ENCODE measurements around the gene PRDM16.
A peak's percentile ranks its signal among the peaks of the same experiment; 100 is the strongest.

PRDM16 gene

DNA sequence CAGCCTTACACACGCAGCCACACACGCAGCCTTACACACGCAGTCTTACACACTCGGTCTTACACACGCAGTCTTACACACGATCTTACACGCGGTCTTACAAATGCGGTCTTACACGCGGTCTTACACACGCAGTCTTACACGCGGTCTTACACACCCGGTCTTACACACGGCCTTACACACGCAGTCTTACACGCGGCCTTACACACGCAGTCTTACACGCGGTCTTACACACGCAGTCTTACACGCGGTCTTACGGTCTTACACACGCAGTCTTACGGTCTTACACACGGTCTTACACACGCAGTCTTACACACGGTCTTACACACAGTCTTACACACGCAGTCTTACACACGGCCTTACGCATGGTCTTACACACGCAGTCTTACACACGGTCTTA is 111.9 kb downstream of the PRDM16 start:
- DNase-seq (ENCODE audit: low read depth, low spot score): no peak

DNA sequence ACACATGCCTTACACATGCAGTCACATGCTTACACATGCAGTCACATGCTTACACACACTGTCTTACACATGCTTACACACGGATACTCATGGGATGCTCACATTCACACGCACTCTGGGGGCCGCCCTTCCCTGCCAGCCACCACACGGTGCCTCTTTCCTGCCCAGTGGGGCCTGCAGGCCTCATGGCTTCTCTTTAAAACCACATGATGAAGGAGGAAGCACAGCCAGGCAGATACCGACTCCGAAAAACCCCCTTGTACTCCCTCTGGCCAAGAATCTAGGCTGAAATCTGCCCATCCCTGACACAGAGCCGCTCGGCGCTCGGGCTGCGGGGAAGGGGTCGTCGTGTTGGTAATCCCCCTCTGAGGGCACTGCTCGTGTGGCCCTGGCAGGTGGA is 113.0 kb downstream of the PRDM16 start:
- no peak for DNase-seq (ENCODE audit: low read depth, low spot score)

DNA sequence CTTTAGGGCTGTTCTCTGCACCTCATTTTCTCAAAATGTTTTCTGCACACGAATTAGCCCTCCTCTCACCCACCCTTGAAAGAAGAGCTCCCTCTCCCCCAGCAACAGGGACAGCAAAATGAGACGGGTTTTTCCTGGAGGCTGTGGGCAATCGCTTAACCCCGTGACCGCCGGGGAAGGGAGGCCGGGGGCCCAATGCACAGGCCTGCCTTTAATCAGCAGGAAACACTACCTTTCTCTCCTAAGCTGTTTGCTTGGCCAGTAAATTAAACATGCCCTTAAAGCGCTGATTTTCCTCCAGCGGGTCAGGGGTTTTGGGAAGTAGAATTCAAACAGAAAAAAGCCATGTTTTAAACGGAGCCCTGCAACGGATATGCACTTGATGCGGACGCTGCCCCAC is 114.4 kb downstream of the PRDM16 start:
- DNase-seq (ENCODE audit: low read depth, low spot score): no peak

DNA sequence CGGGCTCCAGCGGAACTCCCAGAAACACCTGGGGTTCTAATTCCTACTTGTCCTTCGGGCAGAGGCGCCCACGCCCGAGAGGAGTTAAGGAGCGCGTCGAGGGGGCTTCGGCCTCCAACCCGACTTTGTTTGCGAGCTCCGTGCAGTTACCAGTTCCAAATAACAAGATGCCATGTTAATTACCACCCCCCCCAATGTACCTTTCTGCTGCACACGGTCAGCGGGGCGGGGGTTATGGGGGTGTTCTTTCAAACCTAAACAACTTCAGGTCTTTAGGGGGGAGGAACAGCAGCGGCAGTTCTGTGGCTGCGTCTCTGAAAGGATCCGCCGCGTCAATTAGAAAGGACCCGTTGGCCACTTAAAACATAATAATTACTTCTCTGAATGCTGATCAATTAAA is 114.8 kb downstream of the PRDM16 start:
- no peak for DNase-seq (ENCODE audit: low read depth, low spot score)

DNA sequence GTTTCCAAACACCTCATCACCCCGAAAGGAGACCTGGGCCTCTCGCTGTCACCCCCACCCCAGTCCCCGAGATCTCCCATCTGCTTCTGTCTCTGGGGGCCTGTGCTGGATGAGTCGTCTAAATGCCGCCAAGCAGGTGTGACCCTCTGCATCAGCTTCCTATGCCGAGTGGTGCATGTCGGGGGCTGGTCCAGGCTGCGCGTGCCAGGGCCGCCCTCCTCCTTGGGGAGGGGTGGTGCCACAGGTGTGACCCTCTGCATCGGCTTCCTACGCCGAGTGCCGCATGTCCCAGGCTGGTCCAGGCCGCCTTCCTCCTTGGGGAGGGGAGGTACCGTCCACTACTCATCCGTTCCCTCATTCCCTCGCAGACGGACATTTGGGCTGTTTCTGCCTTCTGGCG is 115.7 kb downstream of the PRDM16 start:
- no peak for DNase-seq (ENCODE audit: low read depth, low spot score)

DNA sequence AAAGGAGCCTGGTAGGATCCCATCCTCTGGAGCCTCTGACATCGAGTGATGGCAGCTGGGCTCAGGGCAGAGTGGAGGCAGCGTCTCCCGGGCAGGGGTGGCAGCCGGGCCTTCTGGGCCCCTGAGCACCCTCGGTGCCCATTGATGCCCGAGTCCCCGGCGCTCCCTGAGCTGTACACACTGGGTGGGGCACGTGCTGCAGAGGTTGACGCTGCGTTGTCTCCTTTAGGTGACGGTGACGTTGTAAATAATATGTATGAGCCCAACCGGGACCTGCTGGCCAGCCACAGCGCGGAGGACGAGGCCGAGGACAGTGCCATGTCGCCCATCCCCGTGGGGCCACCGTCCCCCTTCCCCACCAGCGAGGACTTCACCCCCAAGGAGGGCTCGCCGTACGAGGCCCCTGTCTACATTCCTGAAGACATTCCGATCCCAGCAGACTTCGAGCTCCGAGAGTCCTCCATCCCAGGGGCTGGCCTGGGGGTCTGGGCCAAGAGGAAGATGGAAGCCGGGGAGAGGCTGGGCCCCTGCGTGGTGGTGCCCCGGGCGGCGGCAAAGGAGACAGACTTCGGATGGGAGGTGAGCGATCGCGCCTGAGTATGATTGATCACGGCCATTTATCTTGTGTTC is 117.0 kb downstream of the PRDM16 start:
- no peak for DNase-seq (ENCODE audit: low read depth, low spot score)

DNA sequence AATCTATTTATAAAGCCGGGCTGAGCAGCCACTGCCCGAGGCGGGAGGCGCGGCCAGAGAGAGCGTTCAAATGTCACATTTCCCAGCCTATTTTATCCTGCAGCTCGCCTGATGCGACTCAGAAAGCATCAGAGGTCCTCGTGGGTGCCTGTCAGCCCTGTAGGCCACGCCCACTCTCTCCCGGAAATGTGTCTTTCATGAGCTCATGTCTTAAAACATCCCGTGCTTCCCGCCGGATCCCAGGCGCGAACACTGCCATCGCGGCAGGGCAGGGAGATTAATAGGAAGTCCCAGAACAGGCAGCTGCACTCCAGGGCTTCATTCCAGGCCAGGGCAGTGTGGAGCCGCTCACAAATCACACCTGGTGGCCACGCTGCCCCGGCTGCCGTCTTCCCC is 117.5 kb downstream of the PRDM16 start:
- peak; percentile 91 for DNase-seq (ENCODE audit: low read depth, low spot score)

DNA sequence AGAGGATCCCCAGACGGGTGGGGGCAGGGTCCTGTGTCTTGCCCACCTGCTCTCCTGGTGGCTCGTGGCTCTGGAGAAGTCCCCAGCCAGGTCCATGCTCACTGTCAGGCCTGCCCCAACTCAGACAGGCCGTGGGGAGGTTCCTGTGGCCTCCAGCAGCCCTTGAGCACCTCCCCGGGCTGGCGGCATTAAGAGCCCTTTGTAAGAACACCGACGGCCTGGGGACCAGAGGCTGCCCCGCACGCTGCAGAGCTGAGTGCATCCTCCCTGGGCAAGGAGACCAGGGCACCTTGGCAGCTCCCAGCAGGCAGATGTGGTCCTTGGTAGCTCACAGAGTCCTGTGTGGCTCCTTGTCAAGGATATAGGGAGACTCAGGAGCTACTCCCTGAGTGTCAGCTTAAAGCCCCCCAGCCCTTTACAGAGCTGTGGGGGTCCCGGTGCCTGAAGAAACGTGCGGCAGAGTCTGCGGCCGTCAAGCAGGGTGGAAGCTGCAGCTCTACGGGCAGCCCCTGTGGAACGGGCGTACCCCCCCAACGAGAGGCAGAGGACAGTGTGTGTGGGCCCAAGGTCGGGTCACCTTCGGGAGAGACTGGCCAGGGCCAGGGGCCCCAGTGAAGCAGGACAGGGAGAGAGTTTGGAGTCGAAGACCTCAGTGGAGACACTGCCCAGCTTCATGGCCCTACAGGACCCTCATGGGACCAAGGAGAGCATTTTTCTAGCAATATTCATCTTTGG is 118.6 kb downstream of the PRDM16 start:
- no peak for DNase-seq (ENCODE audit: low read depth, low spot score)

DNA sequence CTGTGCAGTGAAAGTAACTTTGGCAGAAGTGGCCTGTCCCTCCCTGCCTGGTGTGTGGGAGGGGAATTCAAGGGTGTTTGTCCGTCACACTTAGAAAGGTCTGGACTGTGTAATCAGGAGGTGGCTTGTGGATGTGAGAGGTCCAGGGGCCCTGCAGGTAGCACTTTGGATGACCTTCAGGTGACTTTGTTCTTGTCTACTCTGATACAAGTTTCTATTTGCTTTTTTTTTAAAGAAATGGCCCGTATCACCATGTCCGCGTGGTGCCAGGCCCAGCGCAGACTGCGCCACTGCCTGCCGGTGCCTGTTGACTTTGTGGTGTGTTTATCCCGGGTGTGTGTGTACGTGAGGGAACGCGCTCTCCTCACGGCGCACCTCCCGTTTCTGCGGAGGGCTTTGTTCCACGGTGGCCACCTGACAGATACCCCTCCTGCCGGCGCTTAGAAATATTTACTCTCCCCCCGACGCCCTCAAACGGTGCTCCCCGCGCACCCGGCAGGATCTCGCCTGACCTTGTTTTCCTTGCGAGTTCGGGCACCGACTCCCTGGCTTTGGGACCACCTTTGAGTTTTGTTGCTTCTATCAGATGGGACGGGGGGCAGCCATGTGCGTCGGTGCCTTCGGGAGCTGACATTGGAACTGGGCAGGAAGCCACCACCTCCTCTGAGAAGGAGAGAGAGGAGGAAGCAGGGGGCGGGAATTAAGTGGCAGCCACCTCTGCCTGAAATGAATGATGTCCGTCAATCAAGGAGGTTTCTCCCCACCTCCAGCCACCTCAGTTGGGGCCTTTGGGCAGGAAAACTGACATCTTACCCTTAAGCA is 119.4 kb downstream of the PRDM16 start:
- no peak for DNase-seq (ENCODE audit: low read depth, low spot score)

DNA sequence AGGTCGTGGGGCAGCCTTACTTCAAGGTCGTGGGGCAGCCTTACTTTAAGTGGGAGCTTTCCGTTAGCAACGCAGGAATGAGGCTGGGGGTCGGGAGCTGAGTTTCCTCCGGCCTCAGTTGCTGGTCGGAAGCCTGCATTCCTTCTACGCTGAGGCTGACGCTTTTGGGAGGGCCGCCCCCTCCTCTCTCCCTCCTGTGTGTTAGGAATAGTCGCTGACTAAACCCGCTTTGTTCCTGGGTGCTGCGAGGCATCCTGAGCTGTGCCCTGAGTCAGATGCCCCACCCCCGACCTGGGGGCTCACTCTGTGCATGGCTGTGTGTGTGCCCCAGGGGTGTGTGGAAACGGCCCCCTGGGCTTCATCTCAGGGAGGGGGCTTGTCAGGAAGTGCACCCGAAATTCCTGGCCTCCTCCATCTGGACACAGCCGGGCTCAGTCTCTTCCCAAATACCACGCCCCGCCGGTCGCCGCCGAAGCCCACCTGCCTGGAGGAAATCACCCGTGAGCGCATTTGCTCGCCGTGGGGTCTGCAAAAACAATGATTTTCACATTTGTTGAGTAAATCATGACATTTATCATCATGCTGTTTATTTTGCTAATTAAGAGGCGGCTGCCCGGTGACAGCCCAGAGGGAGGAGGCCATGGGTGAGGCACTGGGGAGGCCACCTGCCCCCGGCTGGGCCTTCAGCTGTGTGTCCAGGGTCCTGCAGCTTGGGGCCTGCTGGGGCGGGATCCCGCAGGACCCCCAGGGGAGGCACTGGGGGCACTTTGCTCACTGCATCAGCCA is 121.4 kb downstream of the PRDM16 start:
- DNase-seq (ENCODE audit: low read depth, low spot score): no peak

DNA sequence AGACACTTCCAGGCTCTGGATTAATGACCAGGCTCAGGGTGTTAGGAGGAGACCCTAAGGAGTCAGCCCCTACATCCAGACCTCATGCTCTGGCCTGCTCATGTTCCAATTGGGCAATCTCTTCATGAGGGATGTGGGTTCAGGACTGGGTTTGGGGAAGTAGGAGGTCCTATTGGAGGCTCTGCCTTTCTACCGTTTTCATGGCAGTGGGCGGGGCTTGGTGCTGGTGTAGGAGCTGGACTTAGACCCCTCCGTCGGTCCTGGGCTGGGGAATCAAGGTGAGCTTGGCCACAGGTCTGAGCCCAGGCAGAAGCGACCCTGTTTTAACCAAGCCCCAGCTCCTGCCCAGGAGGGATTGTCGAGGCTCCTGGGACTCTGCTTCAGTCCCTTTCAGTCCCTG is 123.4 kb downstream of the PRDM16 start:
- DNase-seq (ENCODE audit: low read depth, low spot score): no peak

DNA sequence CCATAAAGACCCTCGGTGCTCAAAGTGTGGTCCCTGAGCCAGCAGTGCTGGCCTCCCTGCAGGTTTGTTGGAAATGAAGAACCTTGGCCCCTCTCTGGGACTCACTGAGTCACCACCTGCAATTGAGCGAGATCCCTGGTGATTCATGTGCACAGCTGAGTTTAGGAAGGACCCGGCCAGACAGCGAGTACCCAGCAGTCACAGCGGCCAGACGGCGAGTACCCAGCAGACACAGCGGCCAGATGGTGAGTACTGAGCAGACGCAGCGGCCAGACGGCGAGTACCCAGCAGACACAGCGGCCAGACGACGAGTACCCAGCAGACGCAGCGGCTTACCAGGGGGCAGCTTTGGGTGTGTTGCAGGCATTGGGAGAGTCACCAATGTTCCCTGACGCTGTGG is 123.8 kb downstream of the PRDM16 start:
- DNase-seq (ENCODE audit: low read depth, low spot score): no peak

DNA sequence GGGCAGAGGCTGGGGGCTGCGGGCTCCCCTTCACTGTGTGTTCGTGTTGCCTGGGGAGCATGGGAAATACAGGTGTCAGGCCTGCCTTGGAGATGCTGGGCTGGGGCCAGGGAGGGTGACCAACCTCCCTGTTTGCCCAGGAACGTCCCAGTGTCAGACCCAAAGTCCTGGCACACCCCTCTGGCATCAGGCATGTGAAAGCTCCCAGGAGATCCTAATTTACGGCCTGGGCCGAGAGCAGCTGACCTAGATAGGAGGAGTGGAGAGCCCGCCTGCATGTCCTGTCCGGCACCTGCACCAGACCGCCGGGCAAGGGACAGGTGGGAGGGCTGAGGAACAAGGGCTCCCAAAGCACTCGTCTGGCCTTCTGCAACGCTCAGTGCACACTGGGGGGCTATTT is 124.8 kb downstream of the PRDM16 start:
- DNase-seq (ENCODE audit: low read depth, low spot score): no peak

DNA sequence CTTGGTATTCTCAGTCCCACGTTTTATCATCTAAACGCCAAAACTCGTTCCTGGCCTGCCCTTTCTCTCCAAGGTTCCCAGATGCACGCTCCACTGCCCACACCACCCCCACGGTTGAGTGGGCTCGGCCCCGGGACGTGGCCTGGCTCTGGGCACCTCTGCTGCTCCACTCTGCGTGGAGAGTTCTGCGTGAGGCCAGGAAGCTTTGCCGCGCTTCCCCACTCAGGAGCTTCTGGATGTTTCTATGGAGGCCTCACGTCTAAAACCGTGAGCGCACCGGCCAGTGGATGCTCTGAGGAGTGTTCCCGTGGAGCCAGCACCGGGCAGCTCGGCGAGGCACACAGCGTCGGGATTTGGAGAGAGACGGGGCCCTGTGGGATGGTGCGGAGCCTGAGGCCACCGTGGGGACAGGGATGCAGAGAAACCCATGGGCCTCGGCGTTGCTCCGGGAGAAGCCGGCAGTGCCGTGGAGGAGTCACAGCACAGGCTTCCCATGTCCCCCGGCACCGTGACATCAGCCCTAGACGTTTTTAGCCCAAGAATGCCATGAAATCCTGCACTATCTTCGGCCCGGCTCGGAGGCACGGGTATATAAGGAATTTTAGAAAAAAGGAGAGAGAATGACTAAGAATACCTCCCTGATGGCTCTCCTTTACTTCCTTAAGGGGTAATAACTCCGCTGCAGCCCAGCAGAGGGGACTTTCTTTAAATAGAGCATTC is 125.9 kb downstream of the PRDM16 start:
- no peak for DNase-seq (ENCODE audit: low read depth, low spot score)

DNA sequence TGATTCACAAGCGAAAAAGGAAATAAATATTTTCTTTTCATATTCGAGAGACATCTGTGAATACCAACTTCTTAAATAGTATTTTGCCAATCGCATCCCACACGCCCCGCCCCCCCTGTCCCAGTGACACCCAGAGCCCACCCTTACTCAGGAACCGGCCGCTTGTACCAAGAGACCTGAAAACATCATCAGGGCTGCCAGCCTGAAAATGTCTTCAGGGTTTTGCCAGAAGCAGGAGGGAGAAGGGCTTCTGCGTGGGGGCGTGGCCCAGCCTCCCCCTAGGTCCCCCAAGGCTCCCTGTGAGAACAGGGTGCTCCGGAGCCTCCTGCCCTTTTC is 126.4 kb downstream of the PRDM16 start:
- DNase-seq (ENCODE audit: low read depth, low spot score): no peak

DNA sequence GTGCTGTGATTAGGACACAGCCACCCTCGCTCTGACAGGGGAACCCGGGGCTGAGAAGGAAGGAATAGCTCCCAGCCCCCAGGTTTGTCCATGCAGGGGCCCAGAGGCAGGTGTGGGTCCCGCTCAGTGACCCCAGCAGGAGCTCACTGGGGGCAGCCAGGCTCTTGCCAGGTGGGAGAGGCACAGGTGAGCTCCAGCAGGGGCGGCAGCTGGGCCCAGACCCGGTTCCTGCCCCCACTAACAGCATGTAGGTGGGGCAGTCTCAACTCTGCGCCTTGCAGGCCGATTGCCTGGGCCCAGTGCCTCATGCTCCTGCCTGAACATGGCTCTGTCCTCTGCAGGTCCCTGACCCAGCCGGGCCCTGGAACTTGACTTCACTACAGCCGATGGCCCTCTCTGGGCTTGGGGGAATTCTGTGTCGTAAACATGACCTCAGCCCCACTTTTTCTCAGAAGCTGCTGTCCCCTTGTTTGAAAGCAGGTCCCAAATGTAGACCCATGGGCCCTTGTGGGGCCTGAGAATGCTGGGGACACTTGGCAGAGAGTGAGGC is 127.0 kb downstream of the PRDM16 start:
- DNase-seq (ENCODE audit: low read depth, low spot score): no peak

DNA sequence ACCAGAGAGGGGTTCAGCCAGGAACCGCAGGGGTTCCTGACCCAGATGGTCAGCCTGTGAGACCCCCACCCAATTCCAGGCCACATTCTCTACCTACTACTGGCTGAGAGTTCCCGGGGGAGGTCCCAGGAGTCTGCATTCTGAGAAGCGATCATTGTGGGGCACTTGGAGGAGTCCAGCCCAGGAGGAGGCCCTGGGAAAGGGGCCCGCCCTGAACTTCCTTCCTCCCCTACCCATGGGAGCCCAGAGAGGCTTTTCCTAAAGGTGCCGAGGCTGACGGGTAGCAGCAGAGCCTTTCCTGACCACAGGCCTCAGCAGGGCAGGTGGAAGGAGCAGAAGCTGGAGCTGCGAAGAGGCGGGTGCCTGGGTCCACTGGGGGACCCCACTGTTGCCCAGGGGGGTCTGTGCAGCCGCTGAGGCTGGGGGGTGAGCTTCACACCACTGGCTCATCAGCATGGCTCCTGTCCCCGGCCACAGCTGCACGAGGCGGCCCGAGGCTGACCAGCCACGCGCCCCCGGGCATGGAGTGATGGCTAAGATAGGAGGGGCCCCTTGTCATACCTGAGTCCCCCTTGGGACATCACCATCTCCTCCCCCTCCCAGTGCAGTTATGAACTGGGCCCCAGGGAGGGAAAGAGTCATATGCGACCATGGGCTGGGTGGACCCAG is 127.7 kb downstream of the PRDM16 start:
- no peak for DNase-seq (ENCODE audit: low read depth, low spot score)

DNA sequence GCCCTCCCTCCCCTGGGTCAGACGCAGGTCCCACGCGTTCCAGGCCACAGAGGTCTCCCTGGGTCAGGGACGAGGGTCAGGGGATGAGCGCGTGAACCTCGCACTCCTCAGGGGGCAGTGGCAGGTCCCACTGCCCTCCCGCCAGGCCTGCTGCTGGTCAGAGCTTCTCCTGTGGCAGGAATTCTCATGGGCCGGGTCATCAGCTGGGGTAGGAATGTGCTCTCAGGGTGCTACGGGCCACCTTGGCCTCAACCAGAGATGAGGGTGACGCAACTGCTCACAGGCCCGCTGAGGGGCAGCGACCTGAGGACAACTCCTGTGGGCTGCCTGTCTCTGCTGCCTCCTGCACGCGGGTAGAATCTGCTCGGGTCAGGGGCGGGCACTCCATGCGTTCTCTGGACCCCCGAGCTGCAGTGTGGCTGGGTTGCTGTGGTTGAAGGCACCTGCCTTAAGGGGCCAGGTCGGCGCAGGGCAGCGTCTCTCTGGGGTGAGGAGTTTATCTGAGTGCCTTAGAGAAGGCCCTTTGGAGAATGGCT is 128.8 kb downstream of the PRDM16 start:
- DNase-seq (ENCODE audit: low read depth, low spot score): no peak

DNA sequence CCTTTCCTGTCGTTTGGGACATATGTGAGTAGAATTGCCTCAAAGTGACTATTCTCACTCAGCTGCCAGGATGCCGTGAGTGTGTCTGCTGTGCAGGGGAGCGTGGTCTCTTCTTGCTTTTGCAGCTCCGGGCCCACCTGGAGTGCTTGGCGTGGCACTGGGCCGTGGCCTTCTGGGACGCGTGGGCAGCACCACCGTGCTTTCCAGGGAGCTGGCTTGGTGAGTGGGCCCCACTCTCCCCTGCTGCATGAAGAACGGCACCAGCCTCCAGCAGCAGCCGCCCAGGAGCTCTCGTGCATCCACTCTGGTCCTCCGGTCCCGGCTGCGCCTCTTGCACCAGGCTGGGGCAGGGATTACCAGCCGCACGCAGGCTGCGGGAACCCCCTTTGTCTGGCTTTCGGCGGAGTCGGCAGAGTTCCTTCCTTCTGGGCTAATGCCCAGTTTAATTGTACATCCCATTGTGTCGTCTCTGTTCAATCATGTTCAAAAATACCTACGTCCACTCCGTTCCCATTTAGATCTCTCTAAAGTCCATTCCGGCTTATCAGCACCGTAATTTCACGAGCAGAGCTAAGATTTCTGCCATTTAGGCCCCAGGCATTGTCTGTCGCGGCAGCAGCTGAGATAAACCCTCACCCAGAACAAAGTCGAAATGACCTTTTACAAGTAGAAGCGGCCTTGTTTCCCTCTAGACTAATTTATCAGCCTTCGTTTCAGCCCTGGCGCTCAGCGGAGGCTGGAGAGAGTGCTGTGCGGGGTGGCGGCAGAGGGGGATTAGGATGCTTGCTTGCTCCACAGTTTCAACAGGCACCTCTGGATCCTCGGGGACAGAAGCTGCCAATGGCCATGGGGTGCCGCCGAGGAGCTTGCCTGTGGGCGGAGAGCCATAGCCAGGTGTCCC is 129.6 kb downstream of the PRDM16 start:
- DNase-seq (ENCODE audit: low read depth, low spot score): peak; percentile 39

Measured in ELF-1 (cell line).